Measurements from ENCODE around the gene HNF1B.
A peak's percentile ranks its signal among the peaks of the same experiment; 100 is the strongest.

Gene HNF1B

DNA sequence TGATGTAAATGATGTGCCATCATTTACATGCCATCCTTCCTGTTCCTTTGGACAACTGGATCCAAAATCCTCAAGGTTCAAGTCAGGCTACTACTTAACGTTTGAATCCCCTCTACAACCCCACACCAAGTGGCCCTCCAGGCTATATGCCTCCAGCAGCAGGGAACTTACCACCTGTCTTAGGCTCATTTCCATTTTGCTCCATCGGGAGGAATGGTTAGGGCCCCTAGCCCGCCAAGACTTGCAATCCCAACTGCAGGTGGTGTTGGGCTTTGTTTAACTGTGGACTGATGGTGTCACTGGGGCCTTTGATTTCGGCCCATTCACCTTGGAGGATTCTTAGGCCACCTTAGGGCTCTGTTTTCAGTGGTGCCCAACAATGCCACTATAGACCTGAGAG is 9.7 kb downstream of the HNF1B start:
- DNase-seq (ENCODE audit: low spot score) = no peak

DNA sequence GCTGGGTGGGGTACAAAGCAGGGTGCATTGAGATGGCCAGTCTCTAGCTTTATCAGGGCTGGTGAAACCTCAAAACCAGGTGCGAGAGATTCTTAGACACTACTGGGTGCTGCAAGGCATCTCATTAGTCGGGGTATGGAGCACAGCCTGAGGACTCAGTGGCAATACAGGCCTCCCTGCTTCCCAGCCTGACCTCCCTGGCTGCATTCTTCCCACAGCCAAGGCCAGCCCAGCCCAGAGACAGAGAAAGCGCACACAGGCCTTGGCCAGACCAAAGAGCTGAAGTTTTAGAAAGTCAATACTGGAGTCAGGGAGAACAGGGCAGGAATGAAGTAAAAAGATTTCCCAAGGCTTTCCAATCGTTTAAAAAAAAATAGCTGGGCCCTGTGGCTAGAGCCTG is 12.5 kb downstream of the HNF1B start:
- DNase-seq (ENCODE audit: low spot score) = no peak

DNA sequence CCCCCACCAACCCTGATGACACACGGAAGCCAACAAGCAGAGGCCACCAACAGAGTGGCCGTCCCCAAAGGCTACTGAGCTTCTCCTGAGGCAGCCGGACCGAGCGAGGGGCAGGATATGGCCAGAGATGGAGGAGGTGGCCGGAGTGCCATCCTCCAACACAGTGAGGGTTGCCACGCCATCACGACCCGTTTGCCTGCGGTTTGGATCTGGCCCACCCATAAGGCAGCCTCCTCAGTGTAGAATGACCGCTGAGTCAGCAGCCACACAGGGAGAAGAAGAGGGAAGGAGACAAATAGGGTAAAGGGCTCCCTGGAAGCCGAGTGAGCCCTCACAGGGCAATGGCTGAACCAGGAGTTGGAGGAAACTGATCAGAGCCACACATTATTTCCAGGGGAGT is 13.8 kb downstream of the HNF1B start:
- no peak for DNase-seq (ENCODE audit: low spot score)

GRCh38 chr17:37729905-37730304 is 15.0 kb downstream of the HNF1B start:
- no peak for DNase-seq (ENCODE audit: low spot score)

GRCh38 chr17:37726891-37727675 is 17.8 kb downstream of the HNF1B start:
- DNase-seq (ENCODE audit: low spot score) = no peak

GRCh38 chr17:37726248-37726647 is 18.6 kb downstream of the HNF1B start:
- DNase-seq (ENCODE audit: low spot score) = no peak

- no peak for DNase-seq (ENCODE audit: low spot score)
Observed at GRCh38 chr17:37725601-37726146, 19.2 kb downstream of the HNF1B start.

DNA sequence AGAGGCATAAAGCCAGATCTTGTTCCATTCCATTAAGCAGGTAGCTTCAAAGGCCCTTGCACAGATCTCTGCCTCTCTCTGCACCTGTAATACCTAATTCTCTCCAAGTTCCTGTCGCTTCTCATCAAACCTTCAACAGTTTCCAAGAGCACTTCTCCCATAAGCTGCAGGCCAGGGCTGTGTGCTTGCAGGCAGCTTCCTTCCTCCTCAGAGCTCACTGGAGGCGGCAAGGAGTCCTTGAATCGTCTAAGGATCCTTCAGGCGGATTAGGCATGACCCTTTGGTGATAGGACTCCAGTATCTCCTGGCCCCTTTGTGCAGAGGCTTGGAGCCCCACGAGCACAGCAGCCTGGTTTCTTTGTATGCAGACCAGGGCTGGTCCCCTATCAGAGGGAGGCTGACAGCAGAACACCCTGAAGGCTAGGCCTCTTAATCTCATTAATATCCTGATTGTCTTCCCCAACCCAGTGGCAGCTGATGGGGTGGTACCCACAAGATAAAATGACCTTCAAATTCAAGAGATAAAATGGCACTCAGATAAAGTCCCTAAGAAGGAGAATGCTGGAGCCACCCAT is 19.8 kb downstream of the HNF1B start:
- no peak for DNase-seq (ENCODE audit: low spot score)

DNA sequence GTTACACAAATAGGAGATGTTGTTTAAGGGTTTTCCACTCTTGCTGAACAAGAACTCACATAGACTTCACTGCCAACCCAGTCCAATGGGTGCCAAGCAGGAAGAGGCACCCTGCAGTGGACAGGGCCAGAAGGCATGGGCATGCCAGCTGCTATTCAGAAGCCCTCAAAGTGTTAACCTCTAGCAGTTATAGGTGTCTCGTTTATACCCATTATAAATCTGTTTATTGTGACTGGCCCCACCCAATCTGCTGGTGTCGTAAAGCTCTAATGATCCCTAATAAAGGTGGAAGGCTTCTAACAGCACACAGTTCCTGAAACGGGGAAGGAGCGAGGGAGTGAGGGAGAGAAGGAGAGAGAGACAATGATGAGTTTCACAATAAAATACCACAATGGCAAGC is 23.9 kb downstream of the HNF1B start:
- no peak for DNase-seq (ENCODE audit: low spot score)

DNA sequence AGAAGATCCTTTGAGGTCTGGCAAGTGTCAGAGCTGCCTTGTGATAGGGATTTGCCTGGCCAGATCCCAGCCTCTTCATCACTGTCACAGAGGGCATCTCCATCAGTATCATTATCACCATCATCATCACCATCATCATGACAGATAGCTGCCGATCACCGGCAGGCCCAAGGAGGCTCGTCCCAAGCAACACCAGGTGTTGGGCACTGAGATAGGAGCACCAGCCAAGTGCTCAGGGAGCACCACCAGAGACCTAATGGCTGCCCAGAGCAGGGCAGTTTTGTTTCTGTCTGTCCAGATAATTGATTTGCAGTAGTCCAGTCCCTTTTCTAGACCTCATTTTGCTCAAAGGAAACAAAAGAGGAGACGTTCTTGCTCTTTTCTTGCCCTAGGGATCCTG is 25.0 kb downstream of the HNF1B start:
- no peak for DNase-seq (ENCODE audit: low spot score)

- no peak for DNase-seq (ENCODE audit: low spot score)
Observed at GRCh38 chr17:37718324-37719048, 26.4 kb downstream of the HNF1B start.

- DNase-seq (ENCODE audit: low spot score) = peak; percentile 33
Observed at GRCh38 chr17:37717627-37718323, 27.1 kb downstream of the HNF1B start.

GRCh38 chr17:37714897-37715296 is 30.0 kb downstream of the HNF1B start:
- no peak for DNase-seq (ENCODE audit: low spot score)

GRCh38 chr17:37713624-37714023 is 31.2 kb downstream of the HNF1B start:
- no peak for DNase-seq (ENCODE audit: low spot score)

DNA sequence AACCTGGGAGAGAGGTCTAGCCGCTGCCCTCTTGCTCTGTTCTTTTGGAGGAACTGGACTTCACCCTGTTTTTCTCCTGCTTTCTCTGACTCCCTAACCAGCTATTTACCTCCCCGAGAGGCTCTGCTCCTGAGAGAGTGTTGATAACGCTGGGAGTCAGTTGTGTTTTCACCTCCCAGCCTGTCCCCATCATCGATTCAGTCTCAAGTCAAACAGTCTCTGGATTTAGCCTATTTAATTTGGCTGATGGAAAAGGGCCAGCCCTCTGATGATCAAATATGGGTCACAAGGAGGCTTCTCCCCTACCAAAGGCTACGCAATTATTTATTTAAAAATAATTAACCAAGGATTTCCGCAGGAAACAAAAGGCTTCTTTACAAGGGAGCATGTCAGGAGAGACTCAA is 31.8 kb downstream of the HNF1B start:
- DNase-seq (ENCODE audit: low spot score) = no peak

- no peak for DNase-seq (ENCODE audit: low spot score)
Observed at GRCh38 chr17:37711113-37711512, 33.7 kb downstream of the HNF1B start.

DNA sequence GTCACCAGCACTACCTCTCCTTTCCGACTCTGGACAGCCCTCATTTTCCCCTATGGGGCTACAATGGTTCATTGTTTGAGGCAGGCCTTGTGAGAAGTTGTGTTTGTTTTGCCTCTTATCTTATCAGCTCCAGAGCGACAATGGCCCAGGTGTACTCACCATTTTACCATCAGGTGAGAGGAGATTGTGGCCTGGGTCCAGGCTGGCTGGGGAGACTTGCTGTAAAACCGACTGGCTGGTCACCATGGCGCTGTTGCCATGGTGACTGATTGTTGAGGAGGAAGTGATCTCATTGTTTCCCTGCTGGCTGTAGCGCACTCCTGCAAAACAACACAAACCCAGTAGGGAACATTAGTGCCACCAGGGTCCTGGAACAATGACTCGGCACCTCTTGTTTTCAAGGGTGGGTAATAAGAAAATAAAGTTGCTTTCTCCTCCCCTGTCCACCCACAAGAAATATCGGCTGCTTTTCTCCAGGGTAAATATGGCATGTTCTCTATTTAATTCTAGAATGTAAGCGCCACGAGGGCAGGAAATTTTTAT is 34.4 kb downstream of the HNF1B start:
- no peak for DNase-seq (ENCODE audit: low spot score)

GRCh38 chr17:37708616-37709212 is 36.1 kb downstream of the HNF1B start:
- DNase-seq (ENCODE audit: low spot score) = no peak

GRCh38 chr17:37708008-37708615 is 36.7 kb downstream of the HNF1B start:
- no peak for DNase-seq (ENCODE audit: low spot score)

DNA sequence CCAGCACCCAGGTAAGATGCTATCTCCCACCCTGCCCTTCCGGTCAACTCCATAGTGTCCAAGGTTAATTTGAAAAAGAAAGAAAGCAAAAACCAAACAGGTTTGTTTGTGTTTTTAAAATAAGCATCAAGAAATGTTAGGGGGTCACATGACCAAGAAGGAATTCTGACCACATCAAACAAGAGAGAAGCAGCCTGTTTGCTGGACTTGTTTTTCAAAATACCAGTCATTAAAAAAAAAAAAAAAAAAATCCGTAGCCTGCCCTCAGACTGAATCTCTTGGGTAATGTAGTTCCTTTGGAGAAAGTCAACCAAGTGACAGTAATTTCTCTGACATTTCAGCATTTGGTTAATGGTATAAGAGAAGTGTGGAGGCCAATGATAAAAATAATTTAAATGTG is 38.4 kb downstream of the HNF1B start:
- no peak for DNase-seq (ENCODE audit: low spot score)

- peak; percentile 71 for DNase-seq (ENCODE audit: low spot score)
Observed at GRCh38 chr17:37702598-37702997, 42.3 kb downstream of the HNF1B start.

Data from GM03348 (cell line).